ENCODE measurements around the gene OFD1. TPM values are rescaled to one million over a fixed set of nuclear protein-coding genes. Genes with fewer than 3 reads are reported as not detected.
"Not testable (repeated sequence)": the region's sequence is repeated elsewhere in the genome, so short reads cannot be mapped to it uniquely, and the experiment has no call there.

Gene OFD1
- total RNA-seq, 4 donors from 2014 or later, result 13.2 to 25.1 (median 17.1) TPM

DNA sequence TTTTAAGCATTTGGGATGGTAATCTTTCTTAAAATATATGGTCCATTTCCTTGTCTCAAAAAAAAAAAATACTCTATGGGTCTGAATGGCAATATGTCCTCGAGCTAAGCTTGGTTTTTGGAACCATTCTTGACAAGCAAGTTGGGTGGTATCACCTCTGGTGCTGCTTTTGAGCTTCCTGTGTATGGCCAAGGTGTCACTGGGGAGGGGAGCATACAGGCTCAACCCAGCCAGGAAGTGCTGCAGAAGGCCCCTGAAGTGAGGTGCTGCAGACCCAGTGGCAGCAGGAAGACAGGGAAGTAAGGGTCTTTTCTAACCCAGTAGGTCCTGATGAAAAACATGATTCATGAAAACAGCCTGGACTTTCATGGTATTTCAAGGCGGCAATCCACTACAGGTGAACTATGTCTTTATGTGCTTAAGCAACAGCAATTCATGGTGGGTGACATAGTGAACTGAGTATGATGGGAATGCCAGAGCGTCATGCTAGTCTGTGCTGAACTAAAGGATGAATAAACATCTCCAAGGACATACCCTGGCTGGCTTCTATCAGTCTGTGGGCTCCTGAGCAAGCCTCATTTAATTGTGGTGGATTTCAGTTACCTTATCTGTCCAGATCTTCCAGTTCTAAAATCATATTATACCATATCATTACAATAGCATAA, 15.2 kb upstream of the OFD1 start:
- ATAC-seq (ENCODE audit: low FRiP score) (no peak), DNase-seq (ENCODE audit: low spot score) (no peak)
- TF ChIP-seq, protein P1, sequence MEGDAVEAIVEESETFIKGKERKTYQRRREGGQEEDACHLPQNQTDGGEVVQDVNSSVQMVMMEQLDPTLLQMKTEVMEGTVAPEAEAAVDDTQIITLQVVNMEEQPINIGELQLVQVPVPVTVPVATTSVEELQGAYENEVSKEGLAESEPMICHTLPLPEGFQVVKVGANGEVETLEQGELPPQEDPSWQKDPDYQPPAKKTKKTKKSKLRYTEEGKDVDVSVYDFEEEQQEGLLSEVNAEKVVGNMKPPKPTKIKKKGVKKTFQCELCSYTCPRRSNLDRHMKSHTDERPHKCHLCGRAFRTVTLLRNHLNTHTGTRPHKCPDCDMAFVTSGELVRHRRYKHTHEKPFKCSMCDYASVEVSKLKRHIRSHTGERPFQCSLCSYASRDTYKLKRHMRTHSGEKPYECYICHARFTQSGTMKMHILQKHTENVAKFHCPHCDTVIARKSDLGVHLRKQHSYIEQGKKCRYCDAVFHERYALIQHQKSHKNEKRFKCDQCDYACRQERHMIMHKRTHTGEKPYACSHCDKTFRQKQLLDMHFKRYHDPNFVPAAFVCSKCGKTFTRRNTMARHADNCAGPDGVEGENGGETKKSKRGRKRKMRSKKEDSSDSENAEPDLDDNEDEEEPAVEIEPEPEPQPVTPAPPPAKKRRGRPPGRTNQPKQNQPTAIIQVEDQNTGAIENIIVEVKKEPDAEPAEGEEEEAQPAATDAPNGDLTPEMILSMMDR (IDR thresholded peaks at IDR 0.05), result no peak

DNA sequence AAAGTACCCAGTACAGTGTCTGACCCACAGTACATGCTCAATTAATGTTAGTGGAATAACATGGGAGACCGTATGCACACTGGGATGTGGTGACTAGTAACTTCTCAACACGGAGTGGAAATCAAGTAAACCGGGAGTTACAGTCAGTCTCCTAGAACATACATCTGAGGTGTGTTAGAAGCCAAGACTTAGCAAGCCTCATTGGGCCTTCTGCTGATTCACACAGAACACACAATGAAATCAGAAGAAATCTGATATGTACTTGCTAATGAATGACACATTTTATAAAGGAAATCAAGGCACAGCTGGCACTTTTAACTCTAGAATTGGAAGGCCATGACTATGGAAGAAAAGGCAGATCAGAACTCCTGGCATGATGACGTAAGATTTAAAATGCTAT, 13.2 kb upstream of the OFD1 start:
- DNase-seq (ENCODE audit: low spot score) (no peak), ATAC-seq (ENCODE audit: low FRiP score) (no peak)
- TF ChIP-seq, protein P1 (IDR thresholded peaks at IDR 0.05), result no peak

DNA sequence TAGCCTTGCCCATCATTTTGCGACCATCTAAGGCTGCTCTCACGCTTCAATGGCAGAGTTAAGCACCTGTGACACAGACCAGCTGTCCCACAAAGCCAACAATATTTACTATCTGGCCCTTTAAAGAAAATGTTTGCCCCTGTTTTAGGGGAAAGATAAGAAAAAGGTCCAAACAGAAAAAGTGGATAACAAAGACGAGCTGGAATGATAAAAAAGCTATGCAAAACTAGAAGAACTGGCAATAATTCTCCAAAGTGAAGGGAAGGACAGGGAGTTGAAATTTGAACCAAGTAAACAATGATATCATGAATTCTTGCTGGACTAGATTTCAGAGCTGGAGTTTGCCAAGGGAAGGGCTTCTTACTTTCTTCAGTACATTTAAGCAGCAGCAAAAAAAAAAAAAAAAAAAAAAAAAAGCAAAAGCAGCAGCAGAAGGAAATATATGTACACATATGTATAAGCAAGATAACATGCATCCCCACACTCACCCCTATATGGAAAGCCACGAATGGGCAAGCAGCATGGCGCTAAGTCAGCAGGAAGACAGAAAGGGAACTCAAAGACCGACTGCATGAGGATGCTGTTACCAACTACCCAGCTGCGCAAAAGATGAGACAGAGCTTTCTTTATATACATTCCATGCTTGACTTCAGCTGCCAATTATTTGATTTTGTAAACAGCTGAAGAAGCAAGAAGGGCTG, 12.6 kb upstream of the OFD1 start:
- TF ChIP-seq, protein P1 (IDR thresholded peaks at IDR 0.05), result no peak
- no peak for DNase-seq (ENCODE audit: low spot score)
- no peak for ATAC-seq (ENCODE audit: low FRiP score)

DNA sequence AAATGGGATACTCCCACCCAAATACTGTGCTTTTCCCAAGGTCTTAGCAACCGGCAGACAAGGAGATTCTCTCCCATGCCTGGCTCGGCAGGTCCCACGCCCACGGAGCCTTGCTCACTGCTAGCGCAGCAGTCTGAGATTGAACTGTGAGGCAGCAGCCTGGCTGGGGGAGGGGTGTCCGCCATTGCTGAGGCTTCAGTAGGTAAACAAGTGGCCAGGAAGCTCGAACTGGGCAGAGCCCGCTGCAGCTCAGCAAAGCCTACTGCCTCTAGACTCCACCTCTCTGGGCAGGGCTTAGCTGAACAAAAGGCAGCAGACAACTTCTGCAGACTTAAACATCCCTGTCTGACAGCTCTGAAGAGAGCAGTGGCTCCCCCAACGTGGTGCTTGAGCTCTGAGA, 9.7 kb upstream of the OFD1 start:
- not testable (repeated sequence) for DNase-seq (ENCODE audit: low spot score); ATAC-seq (ENCODE audit: low FRiP score)

DNA sequence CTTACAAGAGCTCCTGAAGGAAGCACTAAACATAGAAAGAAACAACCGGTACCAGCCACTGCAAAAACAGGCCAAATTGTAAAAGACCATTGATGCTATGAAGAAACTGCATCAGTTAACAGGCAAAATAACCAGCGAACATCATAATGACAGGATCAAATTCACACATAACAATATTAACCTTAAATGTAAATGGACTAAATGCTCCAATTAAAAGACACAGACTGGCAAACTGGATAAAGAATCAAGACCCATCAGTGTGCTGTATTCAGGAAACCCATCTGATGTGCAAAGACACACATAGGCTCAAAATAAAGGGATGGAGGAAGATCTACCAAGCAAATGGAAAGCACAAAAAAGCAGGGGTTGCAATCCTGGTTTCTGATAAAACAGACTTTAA, 8.0 kb upstream of the OFD1 start:
- ATAC-seq (ENCODE audit: low FRiP score); DNase-seq (ENCODE audit: low spot score): not testable (repeated sequence)

DNA sequence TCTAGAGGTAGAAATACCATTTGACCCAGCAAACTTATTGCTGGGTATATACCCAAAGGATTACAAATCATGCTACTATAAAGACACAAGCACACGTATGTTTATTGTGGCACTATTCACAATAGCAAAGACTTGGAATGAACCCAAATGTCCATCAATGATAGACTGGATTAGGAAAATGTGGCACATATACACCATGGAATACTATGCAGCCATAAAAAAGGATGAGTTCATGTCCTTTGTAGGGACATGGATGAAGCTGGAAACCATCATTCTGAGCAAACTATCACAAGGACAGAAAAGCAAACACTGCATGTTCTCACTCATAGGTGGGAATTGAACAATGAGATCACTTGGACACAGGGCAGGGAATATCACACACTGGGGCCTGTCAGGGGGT, 4.0 kb upstream of the OFD1 start:
- not testable (repeated sequence) for ATAC-seq (ENCODE audit: low FRiP score); DNase-seq (ENCODE audit: low spot score)

DNA sequence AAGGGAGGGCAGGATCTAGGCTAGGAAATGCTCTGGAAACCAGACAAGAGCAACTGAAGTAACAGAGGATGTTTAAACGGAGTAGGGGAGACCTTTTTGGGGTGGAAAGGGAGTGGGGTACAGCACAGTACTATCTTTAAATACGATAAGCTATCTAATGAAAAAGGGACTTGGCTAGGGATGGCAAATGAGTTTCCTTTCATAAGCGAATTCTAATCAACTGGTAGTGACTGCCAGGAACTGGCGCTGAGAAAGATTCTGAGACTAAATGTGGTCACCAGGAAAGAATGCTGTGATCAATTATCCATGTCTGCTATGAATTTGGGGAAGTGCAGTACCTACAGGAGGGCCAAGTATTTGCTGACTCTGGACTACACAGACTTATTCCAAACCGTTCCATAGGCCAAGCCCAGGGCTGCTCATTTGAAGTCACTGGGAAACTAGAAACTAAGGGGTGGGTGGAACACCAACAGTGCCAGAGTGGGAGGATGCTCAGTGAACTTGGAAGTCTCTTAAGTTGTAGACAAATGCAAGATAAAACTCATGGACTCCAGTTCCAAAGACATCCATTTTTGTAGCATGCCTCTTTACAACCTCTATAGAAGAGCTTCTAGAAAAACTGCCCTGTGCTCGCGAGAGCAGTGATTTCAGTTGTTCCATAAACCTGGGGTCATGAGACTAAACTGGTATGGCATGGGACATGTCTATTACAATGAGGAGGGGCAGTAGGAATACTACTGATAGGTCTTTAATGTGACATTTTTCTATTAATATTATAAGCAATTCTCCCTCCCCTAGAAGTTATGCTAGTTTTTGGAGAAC, 2.1 kb upstream of the OFD1 start:
- no peak for ATAC-seq (ENCODE audit: low FRiP score)
- no peak for DNase-seq (ENCODE audit: low spot score)
- TF ChIP-seq, protein P1 (IDR thresholded peaks at IDR 0.05), result no peak

DNA sequence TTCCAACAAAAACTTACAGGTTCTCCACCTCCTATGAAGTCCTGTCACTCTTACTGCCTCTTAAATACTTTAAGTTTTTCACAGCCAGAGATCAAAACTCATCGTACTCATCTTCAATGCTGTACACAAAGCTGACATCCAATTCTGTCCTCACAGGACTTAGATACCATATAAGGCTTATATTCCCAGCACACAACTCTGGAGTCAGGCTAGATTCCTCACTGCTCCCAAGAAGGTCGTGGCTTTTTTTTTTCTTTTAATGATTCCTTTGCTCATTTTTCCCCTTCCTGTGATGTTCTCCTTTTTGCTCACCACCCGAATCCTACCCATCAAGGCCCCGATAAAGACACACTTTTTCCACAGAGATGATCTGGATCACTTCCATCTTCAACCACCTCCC, 1.0 kb upstream of the OFD1 start:
- TF ChIP-seq, protein P1 (IDR thresholded peaks at IDR 0.05), result no peak

More for the DNA sequence above, 1.0 kb upstream of the OFD1 start:
- ATAC-seq (ENCODE audit: low FRiP score) (no peak), DNase-seq (ENCODE audit: low spot score) (no peak)
